Tibial nerve (tissue), 4 donors: ENCODE measurements around the gene KCNIP3. TPM values are rescaled to one million over a fixed set of nuclear protein-coding genes. Genes with fewer than 3 reads are reported as not detected.

ENCODE experiments used
- DNase-seq, 2 donors: peaks; one replicate each; pipeline ENCODE4 v3.0.0-alpha.2; 2019; ENCODE audit warnings: low spot score in 2 of 2
- H3K27ac ChIP-seq, 4 donors: fragments of 200-600 bp; sonication (generic) in 3 of 4; one replicate each; pipeline ENCODE4 v1.5.1; 2017 to 2019; ENCODE audit warnings: mild to moderate bottlenecking in 1 of 4
- H3K27me3 ChIP-seq, 2 donors: fragments of 200-600 bp; sonication (generic) in 1 of 2; one replicate each; pipeline versions ENCODE4 v1.5.1 to v1.6.0; 2017 to 2019
- H3K36me3 ChIP-seq, 3 donors: fragments of 200-600 bp; sonication (generic); one replicate each; pipeline ENCODE4 v1.5.1; 2018 to 2019
- H3K4me1 ChIP-seq, 4 donors: fragments of 200-600 bp; sonication (generic) in 3 of 4; one replicate each; pipeline ENCODE4 v1.5.1; 2017 to 2019
- H3K4me3 ChIP-seq, 4 donors: fragments of 200-600 bp; sonication (generic) in 3 of 4; one replicate each; pipeline ENCODE4 v1.5.1; 2017 to 2019; ENCODE audit warnings: mild to moderate bottlenecking in 1 of 4, moderate library complexity in 1 of 4
- H3K9me3 ChIP-seq, 4 donors: fragments of 200-600 bp; sonication (generic) in 3 of 4; one replicate each; pipeline ENCODE4 v1.5.1; 2017 to 2019
- EP300 ChIP-seq, 2 donors: sonication (generic); formaldehyde crosslinking; IDR thresholded peaks; one replicate each; pipeline ENCODE4 v1.6.1; 2017; ENCODE audit warnings: antibody characterized with exemption in 2 of 2, mild to moderate bottlenecking in 1 of 2
- POLR2A ChIP-seq, 2 donors: fragments of 450-650 bp; IDR thresholded peaks; one replicate each; pipeline ENCODE4 v1.6.1; 2017; ENCODE audit warnings: antibody characterized with exemption in 2 of 2, mild to moderate bottlenecking in 2 of 2, moderate library complexity in 2 of 2
- WGBS, 2 donors: methylation state at CpG; one replicate each; pipeline ENCODE4 v1.1.5; 2018; 5-methylcytosine and 5-hydroxymethylcytosine counted together
- total RNA-seq, 4 donors: library from RNA; depleted of rRNA; stranded (reverse); fragments of >200 nt; gene quantifications; one replicate each; pipeline ENCODE4 v1.1.0, GENCODE V29; 2016
- TF ChIP-seq, protein P1 (sequence below), 5 experiments: fragments of 200-600 bp in 3 of 5; fragments of 450-650 bp in 2 of 5; sonication (generic) in 3 of 5; IDR thresholded peaks; one replicate each; pipeline ENCODE4 v1.5.1; 2016 to 2019; ENCODE audit warnings: antibody characterized with exemption in 5 of 5, mild to moderate bottlenecking in 3 of 5, moderate library complexity in 2 of 5

KCNIP3 gene
- total RNA-seq, 4 donors from 2014 or later = 35.1 to 90.8 (median 50.2) TPM

DNA sequence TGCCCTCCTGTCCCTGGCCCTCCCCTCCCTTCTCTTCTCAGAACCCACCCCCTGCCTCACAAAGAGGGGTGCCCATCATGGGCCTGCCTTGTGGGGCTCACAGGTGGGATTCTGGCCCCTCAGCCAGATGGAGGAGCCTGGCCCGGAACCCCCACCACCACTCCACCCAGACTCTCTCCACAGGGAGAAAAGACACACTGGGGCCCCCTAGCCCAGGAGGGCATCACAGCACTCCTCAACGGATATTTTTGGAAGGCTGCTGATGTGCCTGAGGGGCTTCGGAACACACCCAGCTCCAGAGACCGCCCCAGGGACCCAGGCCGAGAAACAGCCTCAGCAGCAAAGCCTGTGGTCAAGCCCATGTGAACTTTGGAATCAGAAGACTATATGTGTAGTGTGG, 9.9 kb downstream of the KCNIP3 start:
- H3K27me3 ChIP-seq = peaks cover 0 to 13% of the 10 kb centered on the region in 2 donors

DNA sequence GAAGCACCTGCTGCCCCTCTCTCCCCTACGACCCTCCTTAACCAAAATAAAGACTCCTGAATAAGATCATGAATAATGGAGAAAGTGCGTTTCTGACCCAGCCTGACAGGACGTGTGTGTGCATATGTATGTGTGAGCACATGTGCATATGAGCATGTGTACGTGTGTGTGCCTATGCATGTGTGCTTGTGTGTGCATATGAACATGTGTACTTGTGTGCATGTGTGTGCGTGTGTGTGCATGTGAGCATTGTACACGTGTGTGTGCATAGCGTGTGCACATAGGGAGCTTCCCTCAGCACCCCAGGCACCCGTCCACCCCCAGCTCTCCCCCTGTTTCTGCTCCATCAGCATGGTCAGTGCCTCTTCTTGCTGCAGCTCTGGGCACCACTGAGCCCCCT, 10.7 kb downstream of the KCNIP3 start:
- no peak for DNase-seq
- Histone ChIP-seq H3K36me3 (no peaks in the 10 kb centered on the region), H3K9me3 (no peaks in the 10 kb centered on the region), H3K4me1 (no peaks in the 10 kb centered on the region), H3K27ac (no peak overlapping the region), H3K4me3 (no peak overlapping the region), H3K27me3 (peaks cover 0 to 11% of the 10 kb centered on the region in 2 donors)
- TF ChIP-seq EP300 (IDR thresholded peaks at IDR 0.05) = no peak
- TF ChIP-seq, protein P1, sequence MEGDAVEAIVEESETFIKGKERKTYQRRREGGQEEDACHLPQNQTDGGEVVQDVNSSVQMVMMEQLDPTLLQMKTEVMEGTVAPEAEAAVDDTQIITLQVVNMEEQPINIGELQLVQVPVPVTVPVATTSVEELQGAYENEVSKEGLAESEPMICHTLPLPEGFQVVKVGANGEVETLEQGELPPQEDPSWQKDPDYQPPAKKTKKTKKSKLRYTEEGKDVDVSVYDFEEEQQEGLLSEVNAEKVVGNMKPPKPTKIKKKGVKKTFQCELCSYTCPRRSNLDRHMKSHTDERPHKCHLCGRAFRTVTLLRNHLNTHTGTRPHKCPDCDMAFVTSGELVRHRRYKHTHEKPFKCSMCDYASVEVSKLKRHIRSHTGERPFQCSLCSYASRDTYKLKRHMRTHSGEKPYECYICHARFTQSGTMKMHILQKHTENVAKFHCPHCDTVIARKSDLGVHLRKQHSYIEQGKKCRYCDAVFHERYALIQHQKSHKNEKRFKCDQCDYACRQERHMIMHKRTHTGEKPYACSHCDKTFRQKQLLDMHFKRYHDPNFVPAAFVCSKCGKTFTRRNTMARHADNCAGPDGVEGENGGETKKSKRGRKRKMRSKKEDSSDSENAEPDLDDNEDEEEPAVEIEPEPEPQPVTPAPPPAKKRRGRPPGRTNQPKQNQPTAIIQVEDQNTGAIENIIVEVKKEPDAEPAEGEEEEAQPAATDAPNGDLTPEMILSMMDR (IDR thresholded peaks at IDR 0.05) = no peak
- no peak for TF ChIP-seq POLR2A (IDR thresholded peaks at IDR 0.05)
- WGBS, 2 donors = 67 to 71% methylated on average over 8 of the region's 8 CpGs

More for the DNA sequence above, 9.9 kb downstream of the KCNIP3 start:
- 83 to 84% methylated on average over 5 of the region's 5 CpGs for WGBS, 2 donors
- Histone ChIP-seq H3K27ac (no peak overlapping the region), H3K4me3 (no peak overlapping the region), H3K36me3 (no peaks in the 10 kb centered on the region), H3K9me3 (no peaks in the 10 kb centered on the region), H3K4me1 (no peaks in the 10 kb centered on the region)
- TF ChIP-seq EP300 (IDR thresholded peaks at IDR 0.05) = no peak
- no peak for TF ChIP-seq POLR2A (IDR thresholded peaks at IDR 0.05)
- TF ChIP-seq, protein P1 (IDR thresholded peaks at IDR 0.05) = no peak
- no peak for DNase-seq

DNA sequence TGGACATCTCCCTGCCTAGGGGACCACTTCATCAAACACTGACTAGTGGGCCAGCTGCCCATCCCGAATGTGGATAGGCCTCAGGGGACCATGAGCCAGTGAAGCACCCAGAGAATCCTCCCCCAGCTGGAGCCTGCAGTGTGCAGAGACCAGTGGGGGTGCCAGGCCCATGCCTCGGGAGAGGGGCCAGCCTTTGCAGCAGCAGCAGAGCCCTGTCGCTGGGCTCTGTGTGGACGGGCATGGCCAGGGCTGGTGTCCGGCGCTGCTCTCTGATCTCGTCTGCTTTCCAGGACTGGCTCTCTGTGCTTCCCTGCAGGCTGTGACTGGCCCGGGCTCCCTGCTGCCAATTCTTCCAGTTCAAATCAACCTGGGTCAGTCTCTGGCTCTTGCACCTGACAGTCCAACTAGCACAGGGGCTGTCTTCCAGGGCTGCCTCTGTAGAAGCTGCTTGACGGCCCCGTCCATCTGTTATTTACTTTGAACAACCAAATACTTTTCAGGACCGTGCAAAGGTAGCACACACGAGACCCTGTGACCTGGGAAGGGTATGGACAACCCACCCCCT, 11.4 kb downstream of the KCNIP3 start:
- no peak overlapping the region for H3K4me3 ChIP-seq
- DNase-seq = no peak
- WGBS, 2 donors = 75 to 85% methylated on average over 4 to 11 of the region's 12 CpGs
- H3K36me3 ChIP-seq = no peaks in the 10 kb centered on the region
- TF ChIP-seq POLR2A (IDR thresholded peaks at IDR 0.05) (no peak), EP300 (IDR thresholded peaks at IDR 0.05) (no peak)
- TF ChIP-seq, protein P1 (IDR thresholded peaks at IDR 0.05) = no peak
- peaks cover 0 to 8% of the 10 kb centered on the region in 2 donors for H3K27me3 ChIP-seq
- H3K9me3 ChIP-seq = no peaks in the 10 kb centered on the region
- H3K27ac ChIP-seq = no peak overlapping the region
- no peaks in the 10 kb centered on the region for H3K4me1 ChIP-seq

DNA sequence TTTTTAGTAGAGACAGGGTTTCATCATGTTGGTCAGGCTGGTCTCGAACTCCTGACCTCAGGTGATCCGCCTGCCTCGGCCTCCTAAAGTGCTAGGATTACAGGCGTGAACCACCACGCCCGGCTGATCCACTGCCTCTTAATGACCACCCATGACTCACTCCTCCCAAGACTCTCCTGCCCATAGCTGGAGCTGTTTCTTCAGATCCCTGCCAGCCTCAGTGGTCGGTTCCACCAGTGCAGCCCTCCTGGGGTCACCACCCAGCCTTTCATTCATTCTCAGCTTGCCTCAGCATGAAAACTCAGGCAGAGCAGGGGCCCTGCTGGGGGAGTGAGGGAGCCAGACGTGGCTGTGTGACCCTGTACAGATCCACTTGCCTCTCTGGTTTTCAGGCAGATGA, 12.5 kb downstream of the KCNIP3 start:
- H3K27me3 ChIP-seq = peaks cover 0 to 8% of the 10 kb centered on the region in 2 donors
- H3K9me3 ChIP-seq = no peaks in the 10 kb centered on the region
- H3K36me3 ChIP-seq = no peaks in the 10 kb centered on the region
- H3K4me3 ChIP-seq = no peak overlapping the region
- H3K4me1 ChIP-seq = no peaks in the 10 kb centered on the region
- H3K27ac ChIP-seq = no peak overlapping the region
- WGBS, 2 donors = 79 to 93% methylated on average over 6 to 8 of the region's 8 CpGs
- TF ChIP-seq EP300 (IDR thresholded peaks at IDR 0.05) (no peak), POLR2A (IDR thresholded peaks at IDR 0.05) (no peak)
- TF ChIP-seq, protein P1 (IDR thresholded peaks at IDR 0.05) = no peak
- no peak for DNase-seq

DNA sequence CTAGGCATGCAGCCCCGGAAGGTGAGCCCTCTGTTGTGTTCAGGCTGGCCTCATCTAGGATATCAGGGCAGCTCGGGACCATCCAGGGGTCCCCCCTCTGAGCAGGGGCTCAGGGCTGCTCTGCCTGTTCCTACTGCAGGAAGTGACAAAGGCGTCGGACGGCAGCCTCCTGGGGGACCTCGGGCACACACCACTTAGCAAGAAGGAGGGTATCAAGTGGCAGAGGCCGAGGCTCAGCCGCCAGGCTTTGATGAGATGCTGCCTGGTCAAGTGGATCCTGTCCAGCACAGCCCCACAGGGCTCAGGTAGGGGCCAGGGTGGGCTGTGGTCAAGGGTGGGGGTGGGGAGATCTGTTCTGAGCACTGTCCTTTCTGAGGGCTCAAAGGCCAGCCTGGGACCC, 13.1 kb downstream of the KCNIP3 start:
- Histone ChIP-seq H3K27me3 (peaks cover 0 to 8% of the 10 kb centered on the region in 2 donors), H3K27ac (no peak overlapping the region), H3K9me3 (no peaks in the 10 kb centered on the region), H3K4me1 (no peaks in the 10 kb centered on the region), H3K4me3 (no peak overlapping the region), H3K36me3 (no peaks in the 10 kb centered on the region)
- DNase-seq = no peak
- WGBS, 2 donors = 72 to 80% methylated on average over 7 to 8 of the region's 8 CpGs
- TF ChIP-seq, protein P1 (IDR thresholded peaks at IDR 0.05) = no peak
- no peak for TF ChIP-seq POLR2A (IDR thresholded peaks at IDR 0.05)
- no peak for TF ChIP-seq EP300 (IDR thresholded peaks at IDR 0.05)
